Smooth muscle cell (in vitro differentiated cells): ENCODE measurements around the gene PKD1. TPM values are rescaled to one million over a fixed set of nuclear protein-coding genes. Genes with fewer than 3 reads are reported as not detected.

Source experiments
- DNase-seq: peaks from one replicate; lab custom pipeline; 2025; ENCODE audit not compliant: unreplicated experiment; lab: John Stamatoyannopoulos, UW
- H2AFZ ChIP-seq: fragments of 200-600 bp; sonication (generic); 2 replicates; pipeline ENCODE4 v1.6.0; 2016; ENCODE audit warnings: antibody characterized with exemption, low read depth, mild to moderate bottlenecking
- H3F3A ChIP-seq: fragments of 200-600 bp; sonication (generic); 2 replicates; pipeline ENCODE4 v1.6.0; 2017; ENCODE audit warnings: antibody characterized with exemption, low read depth
- H3K27ac ChIP-seq: fragments of 200-600 bp; sonication (generic); 2 replicates; pipeline ENCODE4 v1.5.1; 2016; ENCODE audit warnings: low read depth, mild to moderate bottlenecking
- H3K27me3 ChIP-seq: fragments of 200-600 bp; sonication (generic); 2 replicates; pipeline ENCODE4 v1.6.1; 2016; ENCODE audit warnings: low read depth, mild to moderate bottlenecking
- H3K36me3 ChIP-seq: fragments of 200-600 bp; sonication (generic); 2 replicates; pipeline ENCODE4 v1.5.1; 2016; ENCODE audit warnings: low read depth
- H3K4me1 ChIP-seq: fragments of 200-600 bp; sonication (generic); 2 replicates; pipeline ENCODE4 v1.5.1; 2016; ENCODE audit warnings: low read depth
- H3K4me2 ChIP-seq: fragments of 200-600 bp; sonication (generic); 2 replicates; pipeline ENCODE4 v1.6.0; 2016; ENCODE audit warnings: mild to moderate bottlenecking
- H3K4me3 ChIP-seq: fragments of 200-600 bp; sonication (generic); 2 replicates; pipeline ENCODE4 v1.5.1; 2016; ENCODE audit warnings: mild to moderate bottlenecking
- H3K79me2 ChIP-seq: fragments of 200-600 bp; sonication (generic); 2 replicates; pipeline ENCODE4 v1.6.0; 2016; ENCODE audit warnings: low read depth, mild to moderate bottlenecking
- H3K9ac ChIP-seq: fragments of 200-600 bp; sonication (generic); 2 replicates; pipeline ENCODE4 v1.6.0; 2016; ENCODE audit warnings: low read depth
- H3K9me3 ChIP-seq: fragments of 200-600 bp; sonication (generic); replicated peaks from 2 replicates; pipeline ENCODE4 v1.5.1; 2016; ENCODE audit warnings: low read depth
- H4K20me1 ChIP-seq: fragments of 200-600 bp; sonication (generic); 2 replicates; pipeline ENCODE4 v1.6.0; 2016; ENCODE audit warnings: low read depth
- WGBS: methylation state at CpG from one replicate; pipeline ENCODE4 v1.1.7; 2016; ENCODE audit warnings: low lambda C conversion rate; 5-methylcytosine and 5-hydroxymethylcytosine counted together
- polyA plus RNA-seq: library from polyadenylated mRNA; unstranded; fragments of >200 nt; fragmentation: Nextera tagmentation; extraction: Ambion mirVana; gene quantifications from 2 replicates; pipeline ENCODE4 v1.2.1, GENCODE V29; 2016
- total RNA-seq: library from RNA; depleted of rRNA; stranded (reverse); fragments of >200 nt; gene quantifications from 2 replicates; pipeline ENCODE4 v1.2.3, GENCODE V29; 2014
- TF ChIP-seq, protein P1 (sequence below): fragments of 200-600 bp; sonication (generic); IDR thresholded peaks from 2 replicates; pipeline ENCODE4 v1.5.1; 2017; ENCODE audit warnings: borderline replicate concordance, mild to moderate bottlenecking, antibody characterized with exemption; ENCODE audit not compliant: insufficient read depth, poor library complexity, severe bottlenecking

Gene PKD1
- total and polyA plus RNA-seq, 2 experiments from 2014 or later = 47.9 to 70.1 TPM

DNA sequence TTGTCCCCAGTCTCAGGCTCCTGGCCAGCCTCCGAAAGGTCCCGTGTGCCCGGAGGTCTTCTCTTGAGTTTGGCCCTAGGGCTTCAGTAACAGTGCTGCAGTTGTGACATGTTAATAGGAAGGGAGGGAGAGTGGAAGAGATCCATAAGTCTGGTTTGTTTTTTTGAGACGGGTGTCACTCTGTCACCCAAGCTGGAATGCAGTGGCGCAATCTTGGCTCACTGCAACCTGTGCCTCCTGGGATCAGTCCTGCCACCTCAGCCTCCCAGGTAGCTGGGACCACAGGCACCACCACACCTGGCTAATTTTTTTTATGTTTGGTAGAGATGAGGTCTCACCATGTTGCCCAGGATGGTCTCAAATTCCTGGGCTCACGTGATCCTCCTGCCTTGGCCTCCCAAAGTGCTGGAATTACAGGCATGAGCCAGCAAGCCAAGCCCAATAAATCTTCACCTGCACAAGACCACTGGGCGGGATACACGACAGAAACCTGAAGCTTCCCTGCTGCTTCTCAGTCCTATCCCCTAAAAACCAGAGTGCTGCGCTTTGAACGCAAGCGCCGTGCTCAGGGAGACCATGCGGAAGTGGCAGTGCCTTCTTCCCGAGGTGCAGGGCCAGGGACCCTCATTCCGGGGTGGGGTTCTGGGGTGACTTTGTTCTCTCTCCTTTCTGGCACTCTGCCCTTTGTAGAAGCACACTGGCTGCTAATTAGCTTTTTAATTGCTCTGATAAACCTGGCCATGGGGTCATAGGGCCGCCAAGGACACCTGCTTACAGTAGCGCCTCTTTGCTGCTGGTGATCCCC lies 30.8 kb upstream of the PKD1 start:
- H3K4me3 ChIP-seq = no peak overlapping the region
- H3K9me3 ChIP-seq = no peaks in the 10 kb centered on the region
- H3K79me2 ChIP-seq = peaks cover 34% of the 10 kb centered on the region
- H3K27me3 ChIP-seq = no peaks in the 10 kb centered on the region
- no peaks in the 10 kb centered on the region for H3F3A ChIP-seq
- no peak overlapping the region for H3K9ac ChIP-seq
- no peaks in the 10 kb centered on the region for H3K36me3 ChIP-seq
- H3K4me2 ChIP-seq = no peak overlapping the region
- no peaks in the 10 kb centered on the region for H3K4me1 ChIP-seq
- no peak for DNase-seq
- H3K27ac ChIP-seq = no peak overlapping the region
- H2AFZ ChIP-seq = no peak overlapping the region
- TF ChIP-seq, protein P1, sequence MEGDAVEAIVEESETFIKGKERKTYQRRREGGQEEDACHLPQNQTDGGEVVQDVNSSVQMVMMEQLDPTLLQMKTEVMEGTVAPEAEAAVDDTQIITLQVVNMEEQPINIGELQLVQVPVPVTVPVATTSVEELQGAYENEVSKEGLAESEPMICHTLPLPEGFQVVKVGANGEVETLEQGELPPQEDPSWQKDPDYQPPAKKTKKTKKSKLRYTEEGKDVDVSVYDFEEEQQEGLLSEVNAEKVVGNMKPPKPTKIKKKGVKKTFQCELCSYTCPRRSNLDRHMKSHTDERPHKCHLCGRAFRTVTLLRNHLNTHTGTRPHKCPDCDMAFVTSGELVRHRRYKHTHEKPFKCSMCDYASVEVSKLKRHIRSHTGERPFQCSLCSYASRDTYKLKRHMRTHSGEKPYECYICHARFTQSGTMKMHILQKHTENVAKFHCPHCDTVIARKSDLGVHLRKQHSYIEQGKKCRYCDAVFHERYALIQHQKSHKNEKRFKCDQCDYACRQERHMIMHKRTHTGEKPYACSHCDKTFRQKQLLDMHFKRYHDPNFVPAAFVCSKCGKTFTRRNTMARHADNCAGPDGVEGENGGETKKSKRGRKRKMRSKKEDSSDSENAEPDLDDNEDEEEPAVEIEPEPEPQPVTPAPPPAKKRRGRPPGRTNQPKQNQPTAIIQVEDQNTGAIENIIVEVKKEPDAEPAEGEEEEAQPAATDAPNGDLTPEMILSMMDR = no peak
- H4K20me1 ChIP-seq = peaks cover 63% of the 10 kb centered on the region
- 95% methylated on average over 17 of the region's 17 CpGs for WGBS

- Histone ChIP-seq H3K9ac (no peak overlapping the region), H2AFZ (no peak overlapping the region), H3K36me3 (no peaks in the 10 kb centered on the region), H3K4me1 (no peaks in the 10 kb centered on the region), H4K20me1 (peaks cover 68% of the 10 kb centered on the region), H3F3A (no peaks in the 10 kb centered on the region), H3K27me3 (no peaks in the 10 kb centered on the region), H3K27ac (no peak overlapping the region), H3K4me2 (no peak overlapping the region), H3K9me3 (no peaks in the 10 kb centered on the region), H3K4me3 (no peak overlapping the region), H3K79me2 (peaks cover 40% of the 10 kb centered on the region)
- TF ChIP-seq, protein P1 = no peak
- WGBS = 98% methylated on average over 10 of the region's 12 CpGs
- no peak for DNase-seq
These were observed 30.2 kb upstream of the PKD1 start for GRCh38 chr16:2165861-2166260.

DNA sequence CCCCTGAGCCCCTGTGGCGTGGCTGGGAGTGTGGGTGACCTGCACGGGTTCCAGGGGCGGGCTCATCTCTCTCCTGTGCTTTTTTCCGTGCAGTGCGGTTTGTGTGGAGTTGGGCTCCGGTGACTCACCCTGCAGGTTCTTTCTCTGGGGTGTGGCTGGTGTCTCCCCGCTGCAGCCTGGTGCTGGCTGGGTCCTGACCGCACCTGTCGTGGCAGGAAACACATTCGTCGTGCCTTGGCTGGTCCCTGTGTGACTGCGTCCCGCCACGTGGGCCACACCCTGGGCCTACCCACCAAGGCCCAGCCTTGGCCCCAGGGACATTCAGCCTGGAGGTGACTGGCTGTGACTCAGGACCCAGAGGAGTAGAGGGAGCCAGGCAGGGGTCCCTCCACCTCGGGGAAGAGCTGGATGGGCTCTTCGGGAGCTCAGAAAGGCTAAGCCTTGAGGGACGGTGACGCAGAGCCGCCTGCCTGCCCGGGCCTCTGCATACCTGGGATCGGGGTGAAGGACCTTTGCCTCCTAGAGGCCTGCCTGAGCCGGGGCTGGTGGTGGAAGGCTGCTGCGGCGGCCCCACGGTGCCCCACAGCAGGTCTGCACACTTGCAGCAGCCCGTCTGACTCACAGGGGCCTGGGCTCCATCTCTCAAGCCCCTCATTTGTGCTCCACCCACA lies 27.6 kb upstream of the PKD1 start:
- H3K4me3 ChIP-seq = no peak overlapping the region
- peaks cover 82% of the 10 kb centered on the region for H4K20me1 ChIP-seq
- no peak for DNase-seq
- H3K79me2 ChIP-seq = peaks cover 63% of the 10 kb centered on the region
- no peaks in the 10 kb centered on the region for H3F3A ChIP-seq
- H2AFZ ChIP-seq = no peak overlapping the region
- no peak overlapping the region for H3K9ac ChIP-seq
- H3K4me1 ChIP-seq = peaks cover 4% of the 10 kb centered on the region
- TF ChIP-seq, protein P1 = no peak
- no peaks in the 10 kb centered on the region for H3K27me3 ChIP-seq
- 70% methylated on average over 24 of the region's 26 CpGs for WGBS
- no peaks in the 10 kb centered on the region for H3K9me3 ChIP-seq
- no peak overlapping the region for H3K4me2 ChIP-seq
- H3K36me3 ChIP-seq = no peaks in the 10 kb centered on the region
- H3K27ac ChIP-seq = peak overlapping the region; percentile 69
